Psoas muscle (tissue), 8 donors: Measurements from ENCODE around the gene LGR6. TPM values are rescaled to one million over a fixed set of nuclear protein-coding genes. Genes with fewer than 3 reads are reported as not detected.
A peak's percentile ranks its signal among the peaks of the same experiment; 100 is the strongest.

Experiments used
- ATAC-seq, 4 donors: fragments of 200-7000 bp; cut with Tn5 transposase; one replicate each; pipeline ENCODE4 v1.9.1; 2020; ENCODE audit warnings: moderate library complexity in 3 of 4, mild to moderate bottlenecking in 2 of 4
- DNase-seq, 2 donors: peaks; one replicate each; pipeline ENCODE4 v3.0.0-alpha.2; 2020
- H3K27ac ChIP-seq: fragments of 200-600 bp; one replicate; pipeline ENCODE4 v1.8.0; 2022
- H3K27me3 ChIP-seq, 3 donors: fragments of 200-600 bp in 1 of 3; one replicate each; pipeline versions ENCODE4 v1.6.1 to v1.8.0; 2013 to 2022; ENCODE audit warnings: low read length in 2 of 3, mild to moderate bottlenecking in 2 of 3, moderate library complexity in 1 of 3; ENCODE audit not compliant: insufficient read depth in 3 of 3
- H3K36me3 ChIP-seq, 2 donors: fragments of 200-600 bp in 1 of 2; one replicate each; pipeline versions ENCODE4 v1.6.1 to v1.8.0; 2013 to 2022; ENCODE audit warnings: low read depth in 1 of 2, mild to moderate bottlenecking in 1 of 2, moderate library complexity in 1 of 2; ENCODE audit not compliant: insufficient read depth in 1 of 2
- H3K4me1 ChIP-seq: fragments of 200-600 bp; one replicate; pipeline ENCODE4 v1.8.0; 2022
- H3K4me3 ChIP-seq: fragments of 200-600 bp; one replicate; pipeline ENCODE4 v1.8.0; 2022; ENCODE audit warnings: mild to moderate bottlenecking
- H3K9me3 ChIP-seq: fragments of 200-600 bp; one replicate; pipeline ENCODE4 v1.8.0; 2022
- WGBS, 3 donors: extraction: QIAGEN DNeasy Blood & Tissue Kit; methylation state at CpG; one replicate each; pipeline versions ENCODE4 v1.1.6 to v1.1.7; 2013; 5-methylcytosine and 5-hydroxymethylcytosine counted together
- intact Hi-C, 2 donors: fragments of 100-400 bp; cut with DNase I; formaldehyde crosslinking; loops; one replicate each; pipeline versions ENCODE4 v1.11.0 to v1.14.2; 2022
- polyA plus RNA-seq, 3 donors: library from polyadenylated mRNA; stranded (reverse); fragments of 200-250 nt; gene quantifications; one replicate each; pipeline ENCODE4 v1.2.3, GENCODE V29; 2013
- total RNA-seq, 4 donors: library from RNA; stranded (reverse); fragmentation: NEBNext Ultra II Directional in 2 of 4; extraction: Animal tissue kit (Norgen Biotek cat#: 25700) in 2 of 4; gene quantifications; one replicate each; pipeline versions ENCODE4 v1.2.1 to v1.2.4, GENCODE V29; 2021 to 2023
- TF ChIP-seq, protein P1 (sequence below): fragments of 200-600 bp; IDR thresholded peaks from one replicate; pipeline ENCODE4 v1.8.0; 2022; ENCODE audit warnings: antibody characterized with exemption
- donor health status: healthy with polysubstance abuse.
- donor health status: DM: no; HTN: no; CAD: no; lungs with moderate emphysema.
- donor health status: Bipolar disorder and iron deficiency.
- donor health status: healthy.
- donor health status: DM: yes; HTN: yes; CAD: no.
- donor health status: DM: no; HTN: no; CAD: no.
- donor health status: DM: no; HTN: no; CAD: no.
- donor health status: DM: yes; HTN: yes; CAD: no.

The LGR6 gene
- total and polyA plus RNA-seq, 7 donors: 0.12 to 0.20 (median 0.16) TPM; not detected in 3

GRCh38 chr1:202168861-202169260 lies 24.7 kb upstream of the LGR6 start:
- Histone ChIP-seq H3K27me3 (peaks cover 0 to 2% (median 0%) of the 10 kb centered on the region in 3 donors), H3K4me1 (no peaks in the 10 kb centered on the region), H3K4me3 (no peak overlapping the region), H3K27ac (no peak overlapping the region), H3K36me3 (no peaks in the 10 kb centered on the region), H3K9me3 (no peaks in the 10 kb centered on the region)
- intact Hi-C loops: no loop called here
- DNase-seq (no peak), ATAC-seq (no peak)
- WGBS, 3 donors: 94 to 95% (median 95%) methylated on average over 7 of the region's 7 CpGs
- TF ChIP-seq, protein P1, sequence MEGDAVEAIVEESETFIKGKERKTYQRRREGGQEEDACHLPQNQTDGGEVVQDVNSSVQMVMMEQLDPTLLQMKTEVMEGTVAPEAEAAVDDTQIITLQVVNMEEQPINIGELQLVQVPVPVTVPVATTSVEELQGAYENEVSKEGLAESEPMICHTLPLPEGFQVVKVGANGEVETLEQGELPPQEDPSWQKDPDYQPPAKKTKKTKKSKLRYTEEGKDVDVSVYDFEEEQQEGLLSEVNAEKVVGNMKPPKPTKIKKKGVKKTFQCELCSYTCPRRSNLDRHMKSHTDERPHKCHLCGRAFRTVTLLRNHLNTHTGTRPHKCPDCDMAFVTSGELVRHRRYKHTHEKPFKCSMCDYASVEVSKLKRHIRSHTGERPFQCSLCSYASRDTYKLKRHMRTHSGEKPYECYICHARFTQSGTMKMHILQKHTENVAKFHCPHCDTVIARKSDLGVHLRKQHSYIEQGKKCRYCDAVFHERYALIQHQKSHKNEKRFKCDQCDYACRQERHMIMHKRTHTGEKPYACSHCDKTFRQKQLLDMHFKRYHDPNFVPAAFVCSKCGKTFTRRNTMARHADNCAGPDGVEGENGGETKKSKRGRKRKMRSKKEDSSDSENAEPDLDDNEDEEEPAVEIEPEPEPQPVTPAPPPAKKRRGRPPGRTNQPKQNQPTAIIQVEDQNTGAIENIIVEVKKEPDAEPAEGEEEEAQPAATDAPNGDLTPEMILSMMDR: no peak

DNA sequence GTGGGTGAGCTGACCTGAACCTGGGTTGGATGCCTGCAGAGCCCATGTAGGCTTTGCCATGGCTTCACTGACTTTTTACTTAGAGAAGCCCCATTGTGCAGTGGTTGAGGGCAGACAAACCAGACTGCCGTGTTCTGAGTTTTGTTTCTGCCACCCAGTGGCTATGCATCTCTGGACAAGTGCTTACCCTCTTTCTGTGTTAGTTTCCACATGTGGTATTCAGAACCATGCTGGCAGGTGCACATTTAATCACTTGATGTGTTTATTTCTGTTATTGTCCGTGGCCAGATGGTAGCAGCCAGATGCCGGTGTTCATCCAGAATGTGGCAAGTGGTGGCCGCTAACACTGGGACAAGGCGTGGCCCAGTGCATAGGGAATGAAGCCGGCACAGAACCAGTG lies 22.9 kb upstream of the LGR6 start:
- ATAC-seq (peak in 1 of 4 donors; percentile 34), DNase-seq (no peak)
- H3K27me3 ChIP-seq: peaks cover 0 to 2% (median 0%) of the 10 kb centered on the region in 3 donors
- no peaks in the 10 kb centered on the region for H3K4me1 ChIP-seq
- intact Hi-C loops: no loop called here
- no peaks in the 10 kb centered on the region for H3K36me3 ChIP-seq
- TF ChIP-seq, protein P1: no peak
- no peak overlapping the region for H3K4me3 ChIP-seq
- H3K27ac ChIP-seq: no peak overlapping the region
- WGBS, 3 donors: 63 to 66% (median 64%) methylated on average over 6 of the region's 6 CpGs
- H3K9me3 ChIP-seq: no peaks in the 10 kb centered on the region

- Histone ChIP-seq H3K36me3 (no peaks in the 10 kb centered on the region), H3K27ac (no peak overlapping the region), H3K9me3 (no peaks in the 10 kb centered on the region), H3K4me1 (no peaks in the 10 kb centered on the region), H3K27me3 (peaks cover 0 to 2% (median 0%) of the 10 kb centered on the region in 3 donors), H3K4me3 (no peak overlapping the region)
- 74 to 91% (median 78%) methylated on average over 11 of the region's 11 CpGs for WGBS, 3 donors
- ATAC-seq (peak in 2 of 4 donors; percentile 14 to 42), DNase-seq (no peak)
- intact Hi-C loops: no loop called here
- TF ChIP-seq, protein P1: no peak
Observed at GRCh38 chr1:202171292-202172014, 22.1 kb upstream of the LGR6 start.

DNA sequence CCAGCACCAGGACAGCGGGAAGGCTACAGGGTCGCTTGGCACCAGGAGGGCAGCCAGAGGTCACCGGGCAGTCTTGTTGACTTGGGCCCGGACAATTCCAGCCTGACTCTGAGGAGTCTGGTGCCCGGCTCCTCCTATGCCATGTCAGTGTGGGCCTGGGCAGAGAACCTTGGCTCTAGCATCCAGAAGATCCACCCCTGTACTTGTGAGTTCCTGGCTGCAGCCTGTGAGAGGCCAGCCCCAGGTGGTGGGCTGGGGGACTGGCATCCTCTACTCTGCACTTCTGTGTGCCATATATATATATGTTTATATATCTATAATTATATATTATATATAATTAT lies 21.6 kb upstream of the LGR6 start:
- intact Hi-C loops: no loop called here
- DNase-seq: no peak
- Histone ChIP-seq H3K4me3 (no peak overlapping the region), H3K4me1 (no peaks in the 10 kb centered on the region), H3K27ac (no peak overlapping the region), H3K36me3 (no peaks in the 10 kb centered on the region), H3K9me3 (no peaks in the 10 kb centered on the region), H3K27me3 (peaks cover 0 to 2% (median 0%) of the 10 kb centered on the region in 3 donors)
- 69 to 81% (median 78%) methylated on average over 5 of the region's 5 CpGs for WGBS, 3 donors
- ATAC-seq: peak in 1 of 4 donors; percentile 40
- TF ChIP-seq, protein P1: no peak

- no peak overlapping the region for H3K4me3 ChIP-seq
- WGBS, 3 donors: 76 to 88% (median 78%) methylated on average over 7 of the region's 7 CpGs
- no peaks in the 10 kb centered on the region for H3K36me3 ChIP-seq
- no peaks in the 10 kb centered on the region for H3K9me3 ChIP-seq
- no peaks in the 10 kb centered on the region for H3K4me1 ChIP-seq
- ATAC-seq: no peak
- H3K27ac ChIP-seq: no peak overlapping the region
- no peaks in the 10 kb centered on the region for H3K27me3 ChIP-seq
- TF ChIP-seq, protein P1: no peak
- no peak for DNase-seq
- intact Hi-C loops: no loop called here
Observed at GRCh38 chr1:202173993-202174392, 19.6 kb upstream of the LGR6 start.
